H1 (cell line): Measurements from ENCODE around the gene SYPL1. TPM values are rescaled to one million over a fixed set of nuclear protein-coding genes. Genes with fewer than 3 reads are reported as not detected.

Source experiments
- CTCF ChIA-PET: fragments of 300-600 bp; sonication (Branson Sonifier 250); formaldehyde crosslinking; loops from one replicate; lab custom pipeline; 2021; ENCODE audit not compliant: partially characterized antibody; lab: Charles Lee
- POLR2A ChIA-PET: fragments of 300-600 bp; sonication (Branson Sonifier 250); formaldehyde crosslinking; loops from one replicate; lab custom pipeline; 2021; ENCODE audit warnings: inconsistent platforms; ENCODE audit not compliant: partially characterized antibody; lab: Charles Lee
- DNase-seq, 2 experiments: peaks; one replicate each; pipeline versions ENCODE4 v3.0.0 to v3.0.0-alpha.2; 2010 to 2022; ENCODE audit warnings: low spot score in 2 of 2, low read depth in 1 of 2, mixed read lengths in 1 of 2
- FAIRE-seq: peaks from 2 replicates; lab custom pipeline; 2011; peaks lifted over from hg19 to GRCh38; lab: Jason Lieb, UNC
- H2AFZ ChIP-seq: 2 replicates; pipeline ENCODE4 v1.8.1; 2012; ENCODE audit warnings: low read length, inconsistent platforms
- H2AK5ac ChIP-seq: 2 replicates; pipeline ENCODE4 v1.6.1; 2013; ENCODE audit warnings: low read depth, low read length
- H2BK120ac ChIP-seq: replicated peaks from 2 replicates; pipeline ENCODE3; 2013; ENCODE audit warnings: low read depth, low read length, inconsistent platforms
- H2BK12ac ChIP-seq: 2 replicates; pipeline ENCODE4 v1.6.1; 2013; ENCODE audit warnings: low read depth, low read length
- H2BK15ac ChIP-seq: 2 replicates; pipeline ENCODE4 v1.6.1; 2013; ENCODE audit warnings: low read length
- H2BK20ac ChIP-seq: 2 replicates; pipeline ENCODE4 v1.6.1; 2013; ENCODE audit warnings: low read length
- H2BK5ac ChIP-seq: 2 replicates; pipeline ENCODE4 v1.6.1; 2013; ENCODE audit warnings: low read depth, low read length
- H3K14ac ChIP-seq: 2 replicates; pipeline ENCODE4 v1.6.1; 2013; ENCODE audit warnings: inconsistent platforms; ENCODE audit not compliant: insufficient read length
- H3K18ac ChIP-seq: 2 replicates; pipeline ENCODE4 v1.6.1; 2013; ENCODE audit warnings: low read length; ENCODE audit errors: extremely low read depth
- H3K23ac ChIP-seq: 2 replicates; pipeline ENCODE4 v1.6.1; 2013; ENCODE audit warnings: inconsistent platforms; ENCODE audit not compliant: insufficient read length
- H3K23me2 ChIP-seq: 2 replicates; pipeline ENCODE4 v1.6.1; 2013; ENCODE audit warnings: low read depth, low read length
- H3K27ac ChIP-seq: 2 replicates; pipeline ENCODE4 v1.6.1; 2011; ENCODE audit warnings: low read depth, low read length, inconsistent platforms
- H3K27me3 ChIP-seq, 4 experiments: replicated peaks in 1 of 4; 1 replicate in 1 of 4; 2 replicates in 3 of 4; pipeline versions ENCODE4 v1.6.1 to v1.8.1; 2011 to 2013; ENCODE audit warnings: low read length in 3 of 4, mild to moderate bottlenecking in 3 of 4, inconsistent platforms in 2 of 4, mixed read lengths in 2 of 4, moderate library complexity in 1 of 4; ENCODE audit not compliant: control insufficient read depth in 3 of 4, insufficient read depth in 3 of 4; ENCODE audit errors: extremely low read depth in 1 of 4
- H3K36me3 ChIP-seq, 4 experiments: 2 replicates each; pipeline versions ENCODE4 v1.6.1 to v1.8.1; 2011 to 2013; ENCODE audit warnings: mild to moderate bottlenecking in 4 of 4, low read length in 3 of 4, moderate library complexity in 2 of 4, control low read depth in 1 of 4, inconsistent platforms in 1 of 4; ENCODE audit not compliant: insufficient read depth in 4 of 4, control insufficient read depth in 2 of 4
- H3K4ac ChIP-seq: replicated peaks from 2 replicates; pipeline ENCODE3; 2013; ENCODE audit warnings: low read length, low read depth, mixed read lengths, inconsistent platforms; ENCODE audit not compliant: insufficient read length
- H3K4me1 ChIP-seq, 4 experiments: replicated peaks in 1 of 4; 1 replicate in 1 of 4; 2 replicates in 3 of 4; pipeline versions ENCODE4 v1.6.1 to v1.8.1; 2011 to 2013; ENCODE audit warnings: low read length in 3 of 4, inconsistent platforms in 2 of 4, mixed read lengths in 1 of 4; ENCODE audit not compliant: insufficient read depth in 4 of 4, control insufficient read depth in 3 of 4
- H3K4me2 ChIP-seq, 2 experiments: 2 replicates each; pipeline versions ENCODE4 v1.6.1 to v1.8.1; 2011 to 2013; ENCODE audit warnings: low read depth in 2 of 2, low read length in 2 of 2, control low read depth in 1 of 2, inconsistent platforms in 1 of 2, mild to moderate bottlenecking in 1 of 2; ENCODE audit not compliant: insufficient read depth in 1 of 2
- H3K4me3 ChIP-seq, 4 experiments: fragments of 200-600, 300-600 bp in 1 of 4; sonication (generic), shearing (Covaris generic), sonication (Bioruptor Twin) in 1 of 4; 2 replicates each; pipeline versions ENCODE4 v1.5.1 to v1.8.1; 2011 to 2016; ENCODE audit warnings: low read length in 4 of 4, low read depth in 3 of 4, control low read depth in 2 of 4, inconsistent platforms in 2 of 4, mild to moderate bottlenecking in 2 of 4, mixed read lengths in 1 of 4, moderate library complexity in 1 of 4; ENCODE audit not compliant: insufficient read depth in 2 of 4; ENCODE audit errors: extremely low read depth in 1 of 4
- H3K56ac ChIP-seq: replicated peaks from 2 replicates; pipeline ENCODE3; 2013; ENCODE audit warnings: low read depth, mild to moderate bottlenecking, mixed read lengths, low read length, inconsistent platforms; ENCODE audit not compliant: insufficient read length
- H3K79me1 ChIP-seq: 2 replicates; pipeline ENCODE4 v1.6.1; 2013; ENCODE audit warnings: low read depth, low read length, control low read depth
- H3K79me2 ChIP-seq, 2 experiments: 2 replicates each; pipeline versions ENCODE4 v1.6.1 to v1.8.1; 2012 to 2013; ENCODE audit warnings: low read length in 2 of 2, mild to moderate bottlenecking in 2 of 2, inconsistent platforms in 1 of 2; ENCODE audit not compliant: insufficient read depth in 2 of 2, control insufficient read depth in 1 of 2
- H3K9ac ChIP-seq, 4 experiments: replicated peaks in 1 of 4; 1 replicate in 1 of 4; 2 replicates in 3 of 4; pipeline versions ENCODE4 v1.6.1 to v1.8.1; 2011 to 2013; ENCODE audit warnings: low read depth in 3 of 4, low read length in 3 of 4, control low read depth in 2 of 4, mild to moderate bottlenecking in 2 of 4, moderate library complexity in 2 of 4, inconsistent platforms in 1 of 4; ENCODE audit errors: extremely low read depth in 1 of 4
- H3K9me3 ChIP-seq, 2 experiments: 2 replicates each; pipeline versions ENCODE4 v1.6.1 to v1.8.1; 2012 to 2013; ENCODE audit warnings: mild to moderate bottlenecking in 2 of 2, moderate library complexity in 2 of 2, control low read depth in 1 of 2, inconsistent platforms in 1 of 2, low read depth in 1 of 2, low read length in 1 of 2, mixed read lengths in 1 of 2; ENCODE audit not compliant: insufficient read depth in 2 of 2
- H4K20me1 ChIP-seq, 2 experiments: replicated peaks in 1 of 2; 2 replicates each; pipeline versions ENCODE3 to v1.8.1; 2011 to 2013; ENCODE audit warnings: inconsistent platforms in 2 of 2, low read length in 2 of 2, mild to moderate bottlenecking in 1 of 2; ENCODE audit not compliant: insufficient read depth in 2 of 2, control insufficient read depth in 1 of 2
- H4K5ac ChIP-seq: 2 replicates; pipeline ENCODE4 v1.6.1; 2013; ENCODE audit warnings: low read length, low read depth, mixed read lengths, inconsistent platforms; ENCODE audit not compliant: insufficient read length
- H4K8ac ChIP-seq: 2 replicates; pipeline ENCODE4 v1.8.0; 2013; ENCODE audit warnings: mild to moderate bottlenecking, moderate library complexity, low read length, inconsistent platforms; ENCODE audit not compliant: insufficient read depth; ENCODE audit errors: extremely low read depth
- H4K91ac ChIP-seq: replicated peaks from 2 replicates; pipeline ENCODE3; 2013; ENCODE audit warnings: low read length, mixed read lengths, inconsistent platforms; ENCODE audit not compliant: insufficient read length
- SAP30 ChIP-seq: fragments of 300-600 bp; sonication (generic); IDR thresholded peaks from 2 replicates; pipeline ENCODE4 v1.7.1; 2012; ENCODE audit warnings: low read length, moderate library complexity, mild to moderate bottlenecking, inconsistent platforms; ENCODE audit not compliant: insufficient read depth, insufficient replicate concordance
- TBP ChIP-seq: IDR thresholded peaks from 2 replicates; pipeline ENCODE4 v1.6.1; 2011; ENCODE audit warnings: low read depth, low read length, improper control_type of control experiment
- WGBS, 2 experiments: shearing (Covaris generic) in 1 of 2; methylation state at CpG; one replicate each; pipeline versions ENCODE4 v1.1.6 to v1.1.7; 2013 to 2015; ENCODE audit warnings: low lambda C conversion rate in 2 of 2, mixed read lengths in 2 of 2, inconsistent platforms in 1 of 2, low coverage in 1 of 2, missing lambda C conversion rate in 1 of 2; ENCODE audit not compliant: insufficient replicate concordance in 2 of 2, insufficient coverage in 1 of 2, insufficient read length in 1 of 2; ENCODE audit errors: extremely low coverage in 1 of 2, missing lambda C conversion rate in 1 of 2; 5-methylcytosine and 5-hydroxymethylcytosine counted together
- polyA plus RNA-seq, 7 experiments: library from polyadenylated mRNA; depleted of rRNA in 3 of 7; stranded (reverse) in 5 of 7; unstranded in 2 of 7; fragments of >200 nt in 5 of 7; fragments of 200-250 nt in 2 of 7; gene quantifications; 1 replicate in 5 of 7; 2 replicates in 1 of 7; 4 replicates in 1 of 7; pipeline versions ENCODE4 v1.2.1 to v1.2.3, GENCODE V29; 2011 to 2013; ENCODE audit warnings: missing spikeins in 2 of 7, mixed read lengths in 2 of 7
- total RNA-seq: library from RNA; stranded (reverse); fragmentation: NEBNext Ultra II Directional; extraction: Animal tissue kit (Norgen Biotek cat#: 25700); gene quantifications from 2 replicates; pipeline ENCODE4 v1.2.1, GENCODE V29; 2021

SYPL1 gene
- total and polyA plus RNA-seq, 2 of the 8 experiments (the other 6 are each of a cell fraction or from before 2014, with no cell fraction given), result 44.9 to 57.7 TPM

- CTCF ChIA-PET, result interaction anchor here (1.0 to 2.3 kb wide), 4 partner anchors 11 to 85 kb away, joined by 3 to 6 read pairs (median 5); no protein-coding TSS in a partner anchor
- 96% methylated on average over 18 of the region's 18 CpGs; no CpG with 5 or more reads in 1 of the 2 experiments for whole genome bisulfite sequencing, 2 experiments
- no peak for FAIRE-seq
These were observed 29.8 kb downstream of the SYPL1 start for GRCh38 chr7:106082087-106082854.

More at GRCh38 chr7:106082087-106082854, 29.8 kb downstream of the SYPL1 start:
- H3K79me1 ChIP-seq, result no peaks in the 10 kb centered on the region
- H2AK5ac ChIP-seq, result no peak overlapping the region
- H3K23ac ChIP-seq, result no peak overlapping the region
- H3K9me3 ChIP-seq, result no peaks in the 10 kb centered on the region
- H2BK20ac ChIP-seq, result no peak overlapping the region
- H3K18ac ChIP-seq, result no peak overlapping the region
- no peak for TF ChIP-seq TBP
- no peak for TF ChIP-seq SAP30
- no peaks in the 10 kb centered on the region for H3K27me3 ChIP-seq
- no peak overlapping the region for H4K91ac ChIP-seq
- no peak overlapping the region for H3K4me2 ChIP-seq
- no peak overlapping the region for H2BK120ac ChIP-seq
- no peak overlapping the region for H2BK15ac ChIP-seq
- no peak overlapping the region for H3K4me3 ChIP-seq
- no peaks in the 10 kb centered on the region for H3K36me3 ChIP-seq
- no peaks in the 10 kb centered on the region for H3K4me1 ChIP-seq
- H4K8ac ChIP-seq, result no peak overlapping the region
- DNase-seq, result no peak
- H3K23me2 ChIP-seq, result no peaks in the 10 kb centered on the region
- H2BK5ac ChIP-seq, result no peak overlapping the region
- no peaks in the 10 kb centered on the region for H4K20me1 ChIP-seq
- no peak overlapping the region for H3K56ac ChIP-seq
- H2AFZ ChIP-seq, result no peak overlapping the region
- H2BK12ac ChIP-seq, result no peak overlapping the region
- no peak overlapping the region for H3K14ac ChIP-seq
- POLR2A ChIA-PET, result interaction anchor here (3.8 kb wide), 1 partner anchor 10 kb away, joined by 15 read pairs; no protein-coding TSS in a partner anchor
- H4K5ac ChIP-seq, result no peak overlapping the region
- H3K9ac ChIP-seq, result no peak overlapping the region
- no peak overlapping the region for H3K27ac ChIP-seq
- no peak overlapping the region for H3K4ac ChIP-seq
- no peaks in the 10 kb centered on the region for H3K79me2 ChIP-seq
